ENCODE data around the gene NRXN3. TPM values are rescaled to one million over a fixed set of nuclear protein-coding genes. Genes with fewer than 3 reads are reported as not detected.

The NRXN3 gene
- total RNA-seq, 1 donor from 2014 or later = 19.8 TPM

GRCh38 chr14:79569072-79569471 lies 1398.9 kb downstream of the NRXN3 start:
- H3K27ac Mint-ChIP-seq = no peak overlapping the region
- no peak for TF ChIP-seq CTCF (conservative IDR thresholded peaks at IDR 0.05)
- peaks cover 32% of the 10 kb centered on the region for H3K4me1 Mint-ChIP-seq (ENCODE audit: unreplicated experiment)
- H3K36me3 Mint-ChIP-seq = peaks cover 3% of the 10 kb centered on the region
- peaks cover 3% of the 10 kb centered on the region for H3K27me3 Mint-ChIP-seq
- no peak overlapping the region for H3K4me3 Mint-ChIP-seq
- DNase-seq (ENCODE audit: extremely low spot score, unreplicated experiment) = no peak
- H3K9me3 Mint-ChIP-seq = peaks cover 4% of the 10 kb centered on the region

GRCh38 chr14:79570648-79571047 lies 1400.5 kb downstream of the NRXN3 start:
- peaks cover 41% of the 10 kb centered on the region for H3K4me1 Mint-ChIP-seq (ENCODE audit: unreplicated experiment)
- H3K27me3 Mint-ChIP-seq = peaks cover 3% of the 10 kb centered on the region
- H3K36me3 Mint-ChIP-seq = peaks cover 3% of the 10 kb centered on the region
- no peak for DNase-seq (ENCODE audit: extremely low spot score, unreplicated experiment)
- H3K4me3 Mint-ChIP-seq = no peak overlapping the region
- peaks cover 4% of the 10 kb centered on the region for H3K9me3 Mint-ChIP-seq
- TF ChIP-seq CTCF (conservative IDR thresholded peaks at IDR 0.05) = no peak
- H3K27ac Mint-ChIP-seq = no peak overlapping the region

GRCh38 chr14:79571366-79571765 lies 1401.2 kb downstream of the NRXN3 start:
- H3K27me3 Mint-ChIP-seq = peaks cover 3% of the 10 kb centered on the region
- peaks cover 3% of the 10 kb centered on the region for H3K36me3 Mint-ChIP-seq
- DNase-seq (ENCODE audit: extremely low spot score, unreplicated experiment) = no peak
- TF ChIP-seq CTCF (conservative IDR thresholded peaks at IDR 0.05) = no peak
- no peak overlapping the region for H3K4me3 Mint-ChIP-seq
- H3K4me1 Mint-ChIP-seq (ENCODE audit: unreplicated experiment) = peaks cover 48% of the 10 kb centered on the region
- H3K27ac Mint-ChIP-seq = no peak overlapping the region
- H3K9me3 Mint-ChIP-seq = peaks cover under 1% of the 10 kb centered on the region

DNA sequence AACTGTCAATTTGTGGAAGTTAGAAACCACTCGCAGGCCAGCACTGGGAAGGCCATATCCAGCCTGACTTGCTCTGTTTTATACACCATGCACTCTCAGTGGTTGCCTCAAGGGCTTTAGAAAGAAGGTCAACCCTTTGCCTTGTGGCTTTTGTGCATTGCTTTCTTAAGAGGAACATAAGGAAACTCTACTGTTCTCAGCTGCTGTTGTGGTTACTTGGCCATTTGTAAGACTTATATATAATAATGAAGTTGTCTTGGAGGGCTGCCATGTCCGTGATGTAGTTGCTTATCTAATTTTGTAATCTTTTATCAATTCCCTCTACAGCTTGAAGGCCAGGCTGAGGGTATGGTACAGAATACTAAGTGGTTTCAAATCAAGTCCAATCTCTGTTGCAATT lies 1403.3 kb downstream of the NRXN3 start:
- no peak for DNase-seq (ENCODE audit: extremely low spot score, unreplicated experiment)
- no peaks in the 10 kb centered on the region for H3K9me3 Mint-ChIP-seq
- no peak overlapping the region for H3K4me3 Mint-ChIP-seq
- no peak overlapping the region for H3K27ac Mint-ChIP-seq
- peaks cover 46% of the 10 kb centered on the region for H3K4me1 Mint-ChIP-seq (ENCODE audit: unreplicated experiment)
- peaks cover 1% of the 10 kb centered on the region for H3K27me3 Mint-ChIP-seq
- peaks cover 2% of the 10 kb centered on the region for H3K36me3 Mint-ChIP-seq
- TF ChIP-seq CTCF (conservative IDR thresholded peaks at IDR 0.05) = no peak

- Mint-ChIP-seq H3K27me3 (no peaks in the 10 kb centered on the region), H3K36me3 (no peaks in the 10 kb centered on the region), H3K4me1 (ENCODE audit: unreplicated experiment) (peaks cover 35% of the 10 kb centered on the region), H3K27ac (no peak overlapping the region), H3K9me3 (no peaks in the 10 kb centered on the region), H3K4me3 (no peak overlapping the region)
- no peak for DNase-seq (ENCODE audit: extremely low spot score, unreplicated experiment)
- no peak for TF ChIP-seq CTCF (conservative IDR thresholded peaks at IDR 0.05)
Measured at GRCh38 chr14:79575032-79575431, 1404.9 kb downstream of the NRXN3 start.

- H3K4me3 Mint-ChIP-seq = no peak overlapping the region
- no peak for TF ChIP-seq CTCF (conservative IDR thresholded peaks at IDR 0.05)
- no peaks in the 10 kb centered on the region for H3K36me3 Mint-ChIP-seq
- no peaks in the 10 kb centered on the region for H3K9me3 Mint-ChIP-seq
- H3K27ac Mint-ChIP-seq = no peak overlapping the region
- no peak for DNase-seq (ENCODE audit: extremely low spot score, unreplicated experiment)
- peaks cover 31% of the 10 kb centered on the region for H3K4me1 Mint-ChIP-seq (ENCODE audit: unreplicated experiment)
- no peaks in the 10 kb centered on the region for H3K27me3 Mint-ChIP-seq
Measured at GRCh38 chr14:79576424-79576823, 1406.3 kb downstream of the NRXN3 start.
